ENCODE results near the gene OR56B4.

The OR56B4 gene

DNA sequence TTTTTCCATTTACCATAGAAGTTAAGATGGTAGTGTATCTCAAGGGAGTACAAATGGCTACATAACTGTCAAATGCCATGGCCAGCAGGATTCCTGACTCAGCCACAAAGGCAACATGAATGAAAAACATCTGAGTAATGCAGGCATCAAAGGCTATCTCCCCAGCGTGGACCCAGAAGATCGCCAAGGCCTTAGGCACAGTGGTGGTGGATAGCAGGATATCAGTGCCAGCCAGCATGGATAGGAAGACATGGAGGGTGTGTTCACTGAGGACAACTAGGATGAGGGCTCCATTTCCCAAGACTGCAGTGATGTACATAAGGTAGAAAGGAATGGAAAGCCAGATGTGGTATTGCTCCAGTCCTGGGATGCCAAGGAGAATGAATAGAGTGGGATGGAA, 44.6 kb downstream of the OR56B4 start:
- no peak for DNase-seq

DNA sequence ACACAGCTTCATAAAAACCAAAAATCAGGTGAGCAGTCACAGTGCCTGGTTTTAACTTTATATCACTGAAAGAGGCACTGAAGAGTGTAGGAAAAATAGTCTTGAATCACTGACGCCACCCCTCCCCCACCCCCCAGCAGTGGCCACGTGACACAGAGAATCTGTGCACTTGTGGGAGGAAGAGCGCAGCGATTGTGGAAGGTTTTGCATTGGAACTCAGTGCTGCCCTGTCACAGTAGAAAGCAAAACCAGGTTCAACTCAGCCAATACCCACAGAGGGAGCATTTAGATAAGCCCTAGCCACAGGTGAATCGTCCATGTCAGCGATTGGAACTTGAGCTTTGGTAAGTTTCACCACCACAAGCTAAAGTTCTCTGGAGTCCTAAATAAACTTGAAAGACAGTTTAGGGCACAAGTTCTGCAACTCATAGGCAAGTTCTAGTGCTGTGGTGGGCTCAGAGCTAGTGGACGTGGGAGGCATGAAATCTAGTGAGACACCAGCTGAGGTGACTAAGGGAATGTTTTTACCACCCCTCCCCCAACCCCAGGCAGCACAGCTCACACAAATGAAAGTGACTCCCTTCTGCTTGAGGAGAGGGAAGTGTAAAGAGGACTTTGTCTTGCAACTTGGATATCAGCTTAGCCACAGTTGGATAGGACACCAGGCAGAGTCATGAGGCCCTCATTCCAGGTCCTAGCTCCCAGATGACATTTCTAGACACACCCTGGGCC, 49.3 kb downstream of the OR56B4 start:
- no peak for DNase-seq

All from T1000 (cell line).